Ascending aorta (tissue), 2 donors: ENCODE results near the gene PARD3B. TPM values are rescaled to one million over a fixed set of nuclear protein-coding genes. Genes with fewer than 3 reads are reported as not detected.

Experiments
- DNase-seq, 2 donors: peaks; one replicate each; pipeline ENCODE4 v3.0.0-alpha.2; 2019; ENCODE audit warnings: low spot score in 2 of 2
- H3K27ac ChIP-seq, 2 donors: fragments of 200-600 bp; sonication (generic); one replicate each; pipeline ENCODE4 v1.5.1; 2016 to 2017; ENCODE audit warnings: mild to moderate bottlenecking in 1 of 2
- H3K27me3 ChIP-seq: fragments of 200-600 bp; sonication (generic); one replicate; pipeline ENCODE4 v1.5.1; 2017
- H3K36me3 ChIP-seq, 2 donors: fragments of 200-600 bp; sonication (generic); one replicate each; pipeline ENCODE4 v1.5.1; 2016
- H3K4me1 ChIP-seq, 2 donors: fragments of 200-600 bp; sonication (generic); one replicate each; pipeline ENCODE4 v1.5.1; 2016 to 2017; ENCODE audit warnings: mild to moderate bottlenecking in 1 of 2
- H3K4me3 ChIP-seq, 2 donors: fragments of 200-600 bp; sonication (generic); one replicate each; pipeline ENCODE4 v1.5.1; 2016 to 2017; ENCODE audit warnings: mild to moderate bottlenecking in 1 of 2
- H3K9me3 ChIP-seq, 2 donors: fragments of 200-600 bp; sonication (generic); one replicate each; pipeline ENCODE4 v1.5.1; 2016
- intact Hi-C: fragments of 100-400 bp; cut with DNase I; formaldehyde crosslinking; loops from one replicate; pipeline ENCODE4 v1.15.1; 2023
- total RNA-seq: library from RNA; depleted of rRNA; stranded (reverse); fragments of >200 nt; gene quantifications from one replicate; pipeline ENCODE4 v1.1.0, GENCODE V29; 2016
- TF ChIP-seq, protein P1 (sequence below), 3 experiments: fragments of 200-600 bp in 2 of 3; fragments of 450-650 bp in 1 of 3; sonication (generic) in 2 of 3; IDR thresholded peaks; one replicate each; pipeline ENCODE4 v1.5.1; 2016 to 2019; ENCODE audit warnings: antibody characterized with exemption in 3 of 3, mild to moderate bottlenecking in 1 of 3, moderate library complexity in 1 of 3

Gene PARD3B
- total RNA-seq, 1 donor from 2014 or later = 9.5 TPM

- Histone ChIP-seq H3K4me3 (no peak overlapping the region), H3K36me3 (no peaks in the 10 kb centered on the region), H3K27ac (no peak overlapping the region), H3K27me3 (no peaks in the 10 kb centered on the region), H3K9me3 (peaks cover 0 to 4% of the 10 kb centered on the region in 2 donors), H3K4me1 (no peaks in the 10 kb centered on the region)
- TF ChIP-seq, protein P1, sequence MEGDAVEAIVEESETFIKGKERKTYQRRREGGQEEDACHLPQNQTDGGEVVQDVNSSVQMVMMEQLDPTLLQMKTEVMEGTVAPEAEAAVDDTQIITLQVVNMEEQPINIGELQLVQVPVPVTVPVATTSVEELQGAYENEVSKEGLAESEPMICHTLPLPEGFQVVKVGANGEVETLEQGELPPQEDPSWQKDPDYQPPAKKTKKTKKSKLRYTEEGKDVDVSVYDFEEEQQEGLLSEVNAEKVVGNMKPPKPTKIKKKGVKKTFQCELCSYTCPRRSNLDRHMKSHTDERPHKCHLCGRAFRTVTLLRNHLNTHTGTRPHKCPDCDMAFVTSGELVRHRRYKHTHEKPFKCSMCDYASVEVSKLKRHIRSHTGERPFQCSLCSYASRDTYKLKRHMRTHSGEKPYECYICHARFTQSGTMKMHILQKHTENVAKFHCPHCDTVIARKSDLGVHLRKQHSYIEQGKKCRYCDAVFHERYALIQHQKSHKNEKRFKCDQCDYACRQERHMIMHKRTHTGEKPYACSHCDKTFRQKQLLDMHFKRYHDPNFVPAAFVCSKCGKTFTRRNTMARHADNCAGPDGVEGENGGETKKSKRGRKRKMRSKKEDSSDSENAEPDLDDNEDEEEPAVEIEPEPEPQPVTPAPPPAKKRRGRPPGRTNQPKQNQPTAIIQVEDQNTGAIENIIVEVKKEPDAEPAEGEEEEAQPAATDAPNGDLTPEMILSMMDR (IDR thresholded peaks at IDR 0.05) = no peak
- intact Hi-C loops = no loop called here
- no peak for DNase-seq
Observed at GRCh38 chr2:205665791-205666190, 1120.5 kb downstream of the PARD3B start.
